UCSD-AML1 (cell line): ENCODE data around the gene CHTOP.
"Not testable (repeated sequence)": the region's sequence is repeated elsewhere in the genome, so short reads cannot be mapped to it uniquely, and the experiment has no call there.

ENCODE experiments used
- DNase-seq: peaks from one replicate; lab custom pipeline; 2025; ENCODE audit not compliant: unreplicated experiment; lab: John Stamatoyannopoulos, UW

The CHTOP gene, protein sequence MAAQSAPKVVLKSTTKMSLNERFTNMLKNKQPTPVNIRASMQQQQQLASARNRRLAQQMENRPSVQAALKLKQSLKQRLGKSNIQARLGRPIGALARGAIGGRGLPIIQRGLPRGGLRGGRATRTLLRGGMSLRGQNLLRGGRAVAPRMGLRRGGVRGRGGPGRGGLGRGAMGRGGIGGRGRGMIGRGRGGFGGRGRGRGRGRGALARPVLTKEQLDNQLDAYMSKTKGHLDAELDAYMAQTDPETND

GRCh38 chr1:153633754-153634665 lies at the start of gene CHTOP:
CHTOP (plus strand) TSS chr1:153634066; CDS start chr1:153636589, 2,523 bp downstream.
- peak; percentile 97 for DNase-seq

GRCh38 chr1:153585006-153585405 lies 48.9 kb upstream of the CHTOP start:
- no peak for DNase-seq

GRCh38 chr1:153586347-153586746 lies 47.5 kb upstream of the CHTOP start:
- no peak for DNase-seq

- DNase-seq: no peak
Measured at GRCh38 chr1:153587314-153587713, 46.6 kb upstream of the CHTOP start.

GRCh38 chr1:153588033-153588432 lies 45.8 kb upstream of the CHTOP start:
- DNase-seq: not testable (repeated sequence)

DNA sequence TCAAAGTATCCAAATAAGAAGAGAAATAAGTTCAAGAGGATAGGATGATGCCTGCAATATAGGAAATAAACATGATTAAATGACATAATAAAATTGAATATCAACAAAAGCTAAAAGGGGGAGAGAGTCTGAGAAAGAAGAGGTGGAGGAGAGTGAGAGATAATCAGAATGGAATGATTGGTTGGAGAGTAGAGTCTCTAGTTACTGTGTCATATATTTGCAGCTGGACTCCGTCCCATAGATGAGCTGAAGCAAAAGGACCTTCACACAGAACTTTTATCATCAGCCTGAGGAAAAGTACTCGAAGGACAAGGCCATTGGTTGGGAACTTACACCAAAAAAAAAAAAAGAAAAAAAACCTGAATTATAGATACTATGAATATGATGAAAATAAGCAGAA lies 45.4 kb upstream of the CHTOP start:
- DNase-seq: no peak

- no peak for DNase-seq
Measured at GRCh38 chr1:153592748-153593147, 41.1 kb upstream of the CHTOP start.

GRCh38 chr1:153597206-153597605 lies 36.7 kb upstream of the CHTOP start:
- no peak for DNase-seq

GRCh38 chr1:153598309-153599172 lies 35.3 kb upstream of the CHTOP start:
- peak; percentile 54 for DNase-seq

- no peak for DNase-seq
Measured at GRCh38 chr1:153599847-153600246, 34.0 kb upstream of the CHTOP start.

- no peak for DNase-seq
Measured at GRCh38 chr1:153602749-153603148, 31.1 kb upstream of the CHTOP start.

DNA sequence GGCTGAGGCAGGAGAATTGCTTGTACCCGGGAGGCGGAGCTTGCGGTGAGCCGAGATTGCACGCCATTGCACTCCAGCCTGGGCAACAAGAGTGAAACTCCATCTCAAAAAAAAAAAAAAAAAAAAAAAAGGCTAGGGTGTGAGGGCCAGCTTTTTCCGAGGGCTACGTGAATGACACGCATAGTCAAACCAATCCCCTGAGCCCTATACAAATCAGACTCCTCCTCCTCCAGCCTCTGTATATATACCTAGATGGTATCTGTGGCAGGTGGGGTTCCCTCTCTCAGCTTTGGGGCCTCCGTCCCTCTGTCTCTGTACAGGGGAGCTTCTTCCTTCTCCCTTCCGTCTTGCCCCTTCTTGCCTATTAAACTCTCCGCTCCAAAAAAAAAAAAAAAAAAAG lies 27.7 kb upstream of the CHTOP start:
- no peak for DNase-seq

DNA sequence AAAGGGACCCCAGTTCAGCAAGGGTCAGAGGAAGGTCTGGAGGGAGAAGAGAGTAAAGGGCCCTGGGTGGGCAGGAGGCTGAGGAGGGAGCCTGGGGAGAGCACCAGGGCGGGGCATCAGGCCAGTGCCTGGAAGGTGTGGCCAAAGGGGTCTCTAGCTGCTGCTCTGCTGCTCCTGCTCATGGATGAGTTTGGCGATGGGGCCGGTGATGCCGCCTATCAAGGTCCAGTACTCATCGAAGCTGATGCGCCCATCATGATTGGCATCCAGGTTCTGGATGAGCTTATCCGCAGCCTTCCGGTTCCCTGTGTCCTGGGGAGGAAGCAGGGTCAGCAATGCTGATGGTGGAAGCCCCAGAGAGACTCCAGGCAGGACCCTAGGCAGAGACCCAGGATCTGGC lies 26.5 kb upstream of the CHTOP start:
- DNase-seq: no peak

DNA sequence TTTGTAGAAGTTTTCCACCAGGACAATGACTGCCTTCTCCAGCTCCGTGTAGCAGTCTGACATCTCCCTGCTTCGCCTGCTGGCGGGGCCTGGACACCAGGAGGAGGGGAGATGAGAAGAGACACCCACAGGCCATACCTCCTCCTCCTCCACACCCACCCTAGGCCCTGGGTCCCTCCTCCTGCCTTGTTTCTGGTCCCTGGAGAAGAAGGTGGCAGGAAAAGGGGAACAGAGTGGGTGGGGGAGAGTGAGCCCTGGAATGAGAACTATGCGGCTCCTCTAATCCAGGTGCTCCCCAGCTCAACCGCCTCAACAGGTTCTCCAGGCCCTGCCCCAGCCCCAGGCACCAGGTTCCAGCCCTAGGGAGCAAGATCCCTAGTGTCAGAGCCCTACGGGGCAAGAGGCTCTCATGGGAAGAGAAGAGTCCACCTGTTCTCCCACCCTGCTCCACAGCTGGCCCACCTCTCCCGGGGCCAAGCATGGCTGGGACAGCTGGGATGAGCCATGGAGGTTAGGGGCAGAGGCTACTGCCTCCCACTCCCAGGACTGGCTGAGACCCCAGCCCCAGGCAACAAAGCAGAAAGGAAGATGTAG lies 25.7 kb upstream of the CHTOP start:
- no peak for DNase-seq

DNA sequence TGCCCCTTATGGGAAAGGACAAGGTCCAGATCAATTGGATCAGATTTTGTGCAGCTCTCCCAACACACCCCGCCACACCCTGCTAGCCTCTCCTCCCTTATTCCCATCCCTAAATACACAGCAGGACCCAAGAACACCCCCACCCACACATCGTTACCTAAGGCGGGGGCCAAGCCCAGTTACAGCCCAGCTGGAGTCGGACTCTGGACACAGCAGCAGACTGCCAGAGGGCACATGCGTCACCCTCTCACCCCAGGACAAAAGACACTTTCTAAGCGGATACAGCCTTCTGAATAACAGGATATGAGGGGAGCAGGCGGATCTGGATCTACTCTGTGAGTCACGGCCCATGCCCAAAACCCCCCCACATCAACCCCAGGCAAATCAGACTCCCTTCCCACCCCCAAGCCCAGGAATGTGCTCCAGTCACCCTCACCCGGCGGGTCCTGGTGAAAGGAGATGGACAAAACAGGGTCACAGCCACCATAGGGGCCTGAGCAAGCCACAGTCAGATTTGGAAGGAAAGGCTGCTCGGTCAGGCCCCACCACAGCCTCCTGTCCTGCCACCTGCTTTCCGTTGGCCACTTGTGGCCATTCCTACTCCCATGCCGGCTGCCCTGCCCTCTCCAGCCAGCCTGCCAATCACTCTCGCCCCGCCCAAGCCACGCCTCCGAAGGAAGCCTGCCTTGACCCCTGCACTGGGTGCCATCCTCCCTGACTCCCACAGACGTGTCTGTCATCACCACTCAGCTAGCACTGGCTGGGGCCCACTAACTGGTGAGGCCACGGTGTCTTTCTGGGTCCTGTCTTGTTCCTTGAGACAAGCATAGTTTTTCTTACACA lies 24.9 kb upstream of the CHTOP start:
- peak; percentile 73 for DNase-seq

DNA sequence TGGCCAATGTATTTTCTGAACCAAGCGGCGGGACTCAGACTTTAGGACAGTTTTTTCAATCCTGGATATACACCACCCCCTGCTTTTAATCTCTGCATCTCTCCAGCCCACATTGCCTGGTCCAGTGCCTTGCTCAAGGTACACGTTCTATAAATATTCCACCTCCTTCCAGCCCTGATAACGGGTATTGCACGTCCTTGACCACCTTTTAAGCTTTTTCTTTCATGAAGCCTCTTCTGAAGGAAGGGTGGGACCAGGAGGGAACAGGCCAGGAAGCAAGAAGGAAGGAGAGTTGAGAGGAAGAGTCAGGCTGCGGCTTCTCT lies 24.3 kb upstream of the CHTOP start:
- DNase-seq: no peak

DNA sequence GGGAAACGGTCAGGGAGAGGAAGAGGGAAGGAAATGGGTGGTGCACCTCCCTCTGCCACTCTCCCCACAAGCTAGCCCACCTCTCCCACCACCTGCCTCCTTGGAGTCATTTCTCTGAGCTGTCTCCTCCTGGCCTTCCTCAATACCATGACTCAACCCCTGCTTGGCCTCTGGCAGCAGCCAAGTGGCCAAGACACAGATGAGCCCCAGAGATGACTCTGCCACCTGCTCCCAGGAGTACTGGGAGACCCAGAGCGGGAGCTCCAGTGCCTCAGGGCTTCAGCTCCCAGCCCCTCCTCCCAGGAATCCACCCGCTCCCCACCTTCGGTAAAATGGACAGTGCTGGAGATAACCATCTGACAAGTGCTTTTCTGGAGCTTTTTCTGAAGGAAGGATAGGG lies 23.5 kb upstream of the CHTOP start:
- peak; percentile 27 for DNase-seq

DNA sequence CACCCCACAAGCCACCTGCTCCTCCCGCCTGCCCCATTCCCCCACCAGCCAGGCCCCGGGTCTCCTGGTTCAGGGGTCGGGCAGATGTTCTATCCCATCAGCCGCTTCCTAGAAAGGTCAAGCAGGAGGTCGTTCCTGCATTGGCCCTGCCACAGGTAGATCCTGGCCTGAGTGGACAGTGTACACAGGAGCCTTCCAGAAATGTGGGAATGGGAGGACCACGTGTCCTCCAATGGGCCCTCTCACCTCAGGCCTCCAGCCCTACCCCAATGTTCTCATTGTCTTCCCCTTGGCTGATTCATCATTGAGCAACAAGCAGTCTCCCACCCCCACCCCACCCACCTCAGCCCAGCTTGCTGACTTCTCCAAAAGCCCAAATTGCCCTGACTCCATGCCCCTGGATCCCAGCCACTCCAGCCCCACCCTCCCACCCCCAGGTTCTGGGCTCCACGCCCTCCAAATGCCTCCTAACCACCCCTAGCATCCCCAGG lies 23.0 kb upstream of the CHTOP start:
- no peak for DNase-seq

DNA sequence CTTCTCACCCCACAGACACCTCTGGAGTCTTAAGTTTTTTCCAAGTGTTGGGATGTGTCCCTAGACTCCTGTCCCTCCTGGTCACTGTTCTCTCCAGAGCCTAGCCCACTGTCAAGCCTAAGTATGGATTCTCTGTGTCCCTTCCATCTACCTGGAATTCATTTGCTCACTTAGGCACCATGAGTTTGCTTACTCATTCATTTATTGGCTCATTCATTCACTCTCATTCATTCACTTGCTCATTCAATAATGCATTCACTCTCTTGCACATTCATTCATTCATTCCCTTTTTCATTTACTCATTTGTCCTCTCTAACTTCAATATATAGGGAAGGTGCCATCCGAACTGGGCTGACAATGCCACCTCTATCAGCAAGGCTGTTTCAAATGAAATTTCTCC lies 22.5 kb upstream of the CHTOP start:
- no peak for DNase-seq

DNA sequence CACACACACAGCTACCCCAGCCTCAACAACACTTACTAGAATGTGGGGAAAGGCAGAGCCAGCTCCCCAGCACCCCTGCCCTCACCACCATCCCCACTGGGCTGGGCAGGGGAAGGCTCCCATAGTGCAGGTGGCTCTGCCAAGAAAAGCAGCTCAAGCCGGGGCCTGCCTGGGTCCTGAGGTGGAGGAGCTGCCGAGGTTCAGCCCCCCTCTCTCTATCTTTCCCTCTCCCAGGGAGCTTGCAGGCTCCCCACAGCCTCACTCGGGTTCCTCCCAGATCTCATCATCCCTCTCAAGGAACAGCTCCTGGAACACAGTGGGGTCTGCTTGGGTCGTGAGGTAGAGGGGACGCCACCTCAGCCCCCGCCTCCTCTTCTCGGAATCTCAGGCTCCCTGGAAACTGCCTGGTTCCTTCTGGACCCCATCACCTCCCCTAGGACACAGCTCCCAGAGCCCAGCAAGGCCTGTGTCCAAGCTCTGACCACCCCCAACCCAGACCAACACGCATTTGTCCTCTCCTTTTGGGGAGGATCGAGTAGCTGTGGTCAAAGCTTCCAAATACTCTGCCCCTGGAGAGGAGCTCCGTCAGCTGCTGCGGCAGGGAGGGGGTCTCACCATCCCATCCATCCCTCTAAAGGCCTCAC lies 21.6 kb upstream of the CHTOP start:
- no peak for DNase-seq
